Embryonic facial prominence (tissue), 1 donor: ENCODE results near the gene A1BG.
"Not testable (repeated sequence)": the region's sequence is repeated elsewhere in the genome, so short reads cannot be mapped to it uniquely, and the experiment has no call there.

Source experiments
- DNase-seq: peaks from one replicate; pipeline ENCODE4 v3.0.0-alpha.2; 2016; ENCODE audit errors: extremely low spot score

A1BG gene

DNA sequence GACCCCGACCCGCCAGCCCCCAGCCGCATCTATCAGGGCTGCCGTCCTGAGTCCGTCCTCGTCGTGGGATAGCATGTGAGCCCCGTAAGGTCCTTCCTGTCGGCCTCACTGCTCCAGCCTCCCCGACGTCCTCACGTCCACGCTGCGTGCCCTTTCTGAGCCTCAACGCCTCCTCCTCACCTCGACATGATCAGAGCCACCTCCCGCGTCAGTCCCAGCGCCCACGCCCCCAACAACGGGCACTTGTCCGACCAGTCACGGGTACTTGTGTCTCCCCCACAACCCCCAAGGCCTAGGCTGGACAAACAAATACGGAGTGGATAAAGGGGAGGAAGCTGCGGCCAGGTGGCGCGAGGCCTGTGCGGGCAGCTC, 8.6 kb upstream of the A1BG start:
- no peak for DNase-seq

- DNase-seq: no peak
Measured at GRCh38 chr19:58357481-58358145, 4.3 kb upstream of the A1BG start.

DNA sequence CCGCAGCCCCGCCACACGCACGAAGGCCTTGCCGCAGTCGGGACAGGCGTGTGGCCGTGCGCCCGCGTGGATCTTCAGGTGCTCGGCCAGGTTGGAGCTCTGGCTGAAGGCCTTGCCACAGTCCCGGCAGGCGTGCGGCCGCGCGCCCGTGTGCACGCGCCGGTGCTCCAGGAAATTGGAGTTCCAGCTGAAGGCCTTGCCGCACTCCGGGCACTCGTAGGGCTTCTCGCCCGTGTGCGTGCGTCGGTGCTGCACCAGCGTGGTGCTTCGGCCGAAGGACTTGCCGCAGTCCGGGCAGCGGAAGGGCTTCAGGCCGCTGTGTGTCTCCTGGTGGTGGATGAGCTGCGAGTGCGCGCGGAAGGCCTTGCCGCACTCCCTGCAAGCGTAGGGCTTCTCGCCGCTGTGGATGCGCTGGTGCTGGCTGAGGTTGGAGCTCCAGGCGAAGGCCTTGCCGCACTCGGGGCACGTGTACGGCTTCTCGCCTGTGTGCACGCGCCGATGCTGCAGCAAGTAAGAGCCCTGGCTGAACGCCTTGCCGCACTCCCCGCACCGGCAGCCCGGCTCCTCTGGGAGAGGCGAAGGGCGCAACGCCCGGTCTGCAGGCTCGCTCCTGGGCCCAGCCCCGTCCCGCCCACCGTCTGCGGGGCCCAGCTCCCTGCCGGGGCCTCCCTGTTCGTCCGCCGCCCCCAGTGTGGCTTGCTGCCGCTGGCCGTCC, 3.6 kb upstream of the A1BG start:
- no peak for DNase-seq

DNA sequence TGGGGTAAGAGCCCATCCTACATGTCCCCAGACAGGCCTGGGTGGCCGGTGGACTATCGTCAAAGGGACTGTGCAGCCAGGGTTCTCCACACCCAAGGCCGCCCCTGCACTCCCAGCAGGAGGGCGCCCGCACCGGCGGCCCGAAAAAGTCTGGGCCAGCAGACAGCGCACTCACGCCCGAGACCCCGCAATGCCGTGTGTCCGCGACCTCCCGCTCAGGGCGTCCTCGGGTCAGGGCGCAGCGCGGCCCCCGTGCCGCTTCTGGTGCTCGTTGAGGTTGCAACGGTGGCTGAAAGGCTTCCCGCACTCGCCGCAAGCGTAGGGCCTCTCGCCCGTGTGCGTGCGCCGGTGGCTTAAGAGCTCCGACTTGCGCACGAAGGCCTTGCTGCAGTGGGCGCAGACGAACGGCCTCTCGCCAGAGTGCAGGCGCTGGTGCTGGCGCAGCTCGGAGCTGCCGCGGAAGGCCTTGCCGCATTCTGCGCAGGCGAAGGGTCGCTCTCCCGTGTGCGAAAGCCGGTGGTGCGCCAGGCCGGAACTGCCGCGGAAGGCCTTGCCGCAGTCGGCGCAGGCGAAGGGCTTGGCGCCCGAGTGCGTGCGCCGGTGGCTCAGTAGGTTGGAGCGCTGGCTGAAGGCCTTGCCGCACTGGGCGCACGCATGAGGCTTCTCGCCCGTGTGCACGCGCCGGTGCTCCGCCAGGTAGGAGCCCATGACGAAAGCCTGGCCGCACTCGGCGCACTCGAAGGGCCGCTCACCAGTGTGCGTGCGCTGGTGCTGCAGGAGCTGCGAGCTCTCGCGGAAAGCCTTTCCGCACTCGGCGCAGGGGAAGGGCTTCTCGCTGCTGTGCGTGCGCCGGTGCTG, 2.8 kb upstream of the A1BG start:
- DNase-seq: no peak

GRCh38 chr19:58355215-58355796, 2.0 kb upstream of the A1BG start:
- no peak for DNase-seq

DNA sequence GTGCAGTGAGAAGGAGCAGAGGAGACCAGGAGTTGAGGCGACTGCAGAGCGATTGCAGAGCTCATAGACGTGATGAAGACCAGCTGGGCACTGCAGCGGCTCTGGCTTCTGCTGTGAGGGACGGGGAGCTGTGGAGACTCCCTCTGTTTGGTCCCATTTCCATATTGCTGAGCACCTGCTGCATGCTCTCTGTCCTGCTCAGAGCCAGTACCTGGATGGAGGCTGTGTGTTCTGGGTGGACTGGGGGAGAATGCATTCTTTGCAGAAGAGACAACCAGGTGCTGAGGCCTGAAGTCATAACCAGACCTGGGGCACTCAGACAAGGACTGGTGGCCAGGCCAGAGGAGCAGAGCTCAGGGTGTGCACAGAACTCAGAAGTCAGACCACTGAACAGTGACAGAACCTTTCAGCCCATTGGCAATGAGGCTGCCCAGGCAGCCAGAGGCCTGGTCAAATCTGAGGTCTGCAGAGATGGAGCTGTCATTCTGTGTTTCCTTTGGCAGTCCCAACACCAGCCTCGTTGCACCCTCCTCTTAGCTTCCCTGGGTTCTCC, 1.3 kb upstream of the A1BG start:
- DNase-seq: no peak

DNA sequence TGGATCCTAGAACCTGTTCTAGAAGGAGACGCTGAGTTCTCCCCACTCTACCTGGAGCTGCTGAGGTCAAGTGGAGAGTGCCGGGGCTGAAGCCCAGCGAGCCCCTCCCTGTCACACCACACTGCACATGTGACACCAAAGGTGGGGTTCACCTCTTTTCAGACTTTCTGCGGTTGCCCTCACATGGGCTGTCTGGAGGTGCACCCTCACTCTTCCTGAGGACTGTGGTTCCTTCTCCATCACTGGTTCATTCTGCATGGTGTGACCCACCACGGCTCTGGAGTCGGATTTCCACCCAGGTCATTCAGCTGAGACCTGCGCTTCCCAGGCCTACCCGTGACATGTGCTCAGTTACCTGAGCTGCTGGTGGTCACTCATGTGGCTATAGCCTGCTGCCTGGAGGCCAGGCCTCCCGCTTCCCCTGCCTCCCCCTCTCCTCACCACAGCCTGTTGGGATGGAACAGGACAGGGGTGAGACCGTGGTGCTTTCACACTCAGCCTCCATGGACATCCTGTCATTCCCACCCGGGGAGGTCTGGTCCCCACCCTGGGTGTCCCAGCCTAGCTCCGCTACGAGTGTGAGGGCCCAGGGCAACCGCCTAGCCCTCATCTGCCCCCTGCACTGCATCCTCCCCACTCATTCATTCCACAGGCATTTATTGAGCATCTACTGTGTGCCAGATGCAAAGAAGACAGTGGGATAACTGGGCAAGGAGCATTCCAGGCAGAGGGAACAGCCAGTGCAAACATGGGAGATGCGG, 605 bp upstream of the A1BG start:
- no peak for DNase-seq

DNA sequence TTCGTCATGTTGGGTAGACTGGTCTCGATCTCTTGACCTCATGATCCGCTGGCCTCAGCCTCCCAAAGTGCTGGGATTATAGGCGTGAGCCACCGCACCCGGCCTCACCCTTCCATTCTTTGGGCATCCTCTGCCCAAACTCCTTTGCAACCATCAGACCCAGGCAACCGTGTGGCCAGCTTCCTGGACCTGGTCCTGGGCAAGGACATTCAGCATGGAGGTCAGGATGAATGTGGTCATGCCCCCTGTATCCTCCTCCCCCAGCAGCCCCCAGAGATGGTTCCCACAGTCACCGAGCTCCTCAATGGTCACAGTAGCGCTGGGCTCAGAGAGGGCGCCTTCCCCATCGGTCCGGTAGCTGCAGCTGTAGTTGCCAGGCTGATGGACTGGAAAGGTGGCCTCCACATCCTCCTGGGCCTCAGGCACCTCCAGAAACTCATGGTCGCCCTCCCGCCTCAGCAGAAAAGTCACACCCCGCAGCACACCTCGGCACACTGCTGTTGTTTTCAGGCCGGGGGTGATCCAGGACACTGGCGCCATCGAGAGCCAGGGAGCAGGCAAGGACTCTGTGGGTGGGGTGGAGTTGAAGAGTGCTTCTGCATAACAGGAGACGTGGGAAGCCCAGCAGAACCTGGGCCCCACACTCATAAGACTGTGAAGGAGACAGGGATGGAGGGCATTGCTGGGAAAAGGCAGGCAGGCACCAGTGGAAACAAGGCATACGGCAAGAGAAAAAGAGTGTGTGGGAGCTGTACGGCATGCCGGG, 1.1 kb downstream of the A1BG start:
- no peak for DNase-seq

- no peak for DNase-seq
Measured at GRCh38 chr19:58351558-58351878, 1.8 kb downstream of the A1BG start.

- DNase-seq: no peak
Measured at GRCh38 chr19:58350871-58351557, 2.3 kb downstream of the A1BG start.

DNA sequence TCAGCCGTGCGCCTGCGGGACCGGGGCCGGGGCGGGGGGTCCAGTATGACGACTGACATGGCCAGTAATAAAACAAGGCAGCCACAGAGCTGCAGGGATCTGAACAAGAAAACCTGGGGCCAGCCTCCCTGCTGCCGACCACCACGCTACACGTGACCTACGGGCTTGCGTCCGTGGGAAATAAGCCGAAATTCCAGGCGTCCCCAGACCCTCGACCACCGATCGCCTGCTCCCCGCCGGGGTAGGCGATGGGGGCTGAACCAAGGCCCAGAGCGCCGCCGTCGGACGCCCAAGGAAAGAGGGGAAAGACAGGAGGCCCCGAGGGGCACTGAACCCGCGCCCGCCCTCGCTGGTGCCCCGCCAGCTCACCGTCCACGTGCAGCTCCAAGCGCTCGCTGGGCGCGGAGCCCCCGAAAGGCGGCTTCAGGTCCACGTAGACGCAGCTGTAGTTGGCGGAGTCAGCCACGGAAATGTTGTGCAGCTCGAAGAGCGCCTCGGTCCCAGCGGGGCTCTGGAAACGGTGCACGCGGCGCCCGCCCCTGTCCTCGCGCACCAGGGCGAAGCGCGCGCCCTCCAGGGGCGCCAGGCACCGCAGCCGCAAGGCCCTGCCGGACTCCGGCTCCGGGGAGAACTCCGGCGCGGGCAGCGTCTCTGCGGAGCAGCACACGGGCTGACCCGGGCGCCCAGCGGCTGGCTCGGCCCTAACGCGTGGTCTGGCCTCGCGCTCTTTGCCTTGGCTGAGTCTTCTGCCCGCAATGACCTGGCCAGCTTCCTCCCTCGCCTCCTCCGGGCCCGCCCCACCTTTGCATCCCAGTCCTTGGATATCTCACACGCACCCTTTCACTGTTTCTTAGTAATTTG, 3.1 kb downstream of the A1BG start:
- no peak for DNase-seq

DNA sequence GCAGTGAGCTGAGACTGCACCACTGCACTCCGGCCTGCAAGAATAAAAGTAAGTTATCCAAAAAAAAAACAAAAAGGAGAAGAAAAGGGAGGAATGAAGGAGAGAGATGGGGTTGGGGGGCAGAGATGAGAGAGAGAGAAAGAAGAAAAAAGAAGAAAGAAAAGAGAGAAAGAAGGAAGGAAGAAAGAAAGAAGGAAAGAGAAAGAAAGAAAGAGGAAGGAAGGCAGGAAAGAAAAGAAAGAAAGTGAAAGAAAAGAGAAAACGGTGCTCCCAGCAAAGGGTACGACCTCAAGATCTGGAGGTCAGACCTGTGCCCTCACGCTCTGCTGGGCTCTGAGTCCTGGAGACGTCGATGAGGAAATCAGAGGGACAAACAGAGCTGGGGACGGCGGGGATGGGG, 3.7 kb downstream of the A1BG start:
- no peak for DNase-seq

GRCh38 chr19:58348080-58348479, 5.2 kb downstream of the A1BG start:
- not testable (repeated sequence) for DNase-seq

- DNase-seq: no peak
Measured at GRCh38 chr19:58346961-58347929, 6.0 kb downstream of the A1BG start.

- no peak for DNase-seq
Measured at GRCh38 chr19:58345558-58345957, 7.7 kb downstream of the A1BG start.

- DNase-seq: no peak
Measured at GRCh38 chr19:58338825-58339558, 14.3 kb downstream of the A1BG start.

GRCh38 chr19:58338336-58338735, 15.0 kb downstream of the A1BG start:
- DNase-seq: no peak
